Karpas-422 (cell line): ENCODE measurements around the gene HSPG2. TPM values are rescaled to one million over a fixed set of nuclear protein-coding genes. Genes with fewer than 3 reads are reported as not detected.
A peak's percentile ranks its signal among the peaks of the same experiment; 100 is the strongest.

Experiments
- DNase-seq: peaks from one replicate; pipeline ENCODE4 v3.0.0-alpha.2; 2015
- H2AFZ ChIP-seq: fragments of 200-600 bp; sonication (generic); 2 replicates; pipeline ENCODE4 v1.6.1; 2014; ENCODE audit warnings: antibody characterized with exemption, low read length, mixed read lengths
- H3K27ac ChIP-seq: fragments of 200-600 bp; sonication (generic); 2 replicates; pipeline ENCODE4 v1.5.1; 2014; ENCODE audit warnings: mild to moderate bottlenecking, low read length, moderate library complexity
- H3K27me3 ChIP-seq: fragments of 200-600 bp; sonication (generic); 2 replicates; pipeline ENCODE4 v1.6.1; 2014; ENCODE audit warnings: low read length, mixed read lengths
- H3K36me3 ChIP-seq: fragments of 200-600 bp; sonication (generic); 2 replicates; pipeline ENCODE4 v1.6.1; 2014; ENCODE audit warnings: low read length, mixed read lengths; ENCODE audit not compliant: insufficient read depth
- H3K4me1 ChIP-seq: fragments of 200-600 bp; sonication (generic); 2 replicates; pipeline ENCODE4 v1.6.1; 2014; ENCODE audit warnings: mild to moderate bottlenecking, low read length, mixed read lengths
- H3K4me2 ChIP-seq: fragments of 200-600 bp; sonication (generic); 2 replicates; pipeline ENCODE4 v1.6.1; 2014; ENCODE audit warnings: low read length, low read depth, mild to moderate bottlenecking; ENCODE audit not compliant: poor library complexity, severe bottlenecking
- H3K4me3 ChIP-seq: fragments of 200-600 bp; sonication (generic); 2 replicates; pipeline ENCODE4 v1.5.1; 2014; ENCODE audit warnings: mild to moderate bottlenecking, antibody characterized with exemption, low read length, mixed read lengths
- H3K79me2 ChIP-seq: fragments of 200-600 bp; sonication (generic); 2 replicates; pipeline ENCODE4 v1.6.1; 2014; ENCODE audit warnings: mild to moderate bottlenecking, low read length, mixed read lengths
- H3K9ac ChIP-seq: fragments of 200-600 bp; sonication (generic); 2 replicates; pipeline ENCODE4 v1.6.0; 2014; ENCODE audit warnings: low read length
- H3K9me2 ChIP-seq: fragments of 200-600 bp; sonication (generic), shearing (Covaris generic); replicated peaks from 2 replicates; pipeline ENCODE4 v1.6.0; 2014; ENCODE audit warnings: mild to moderate bottlenecking, low read length, moderate library complexity; ENCODE audit not compliant: insufficient read depth
- H3K9me3 ChIP-seq: fragments of 300-700, 200-600 bp; sonication (generic); 2 replicates; pipeline ENCODE4 v1.6.1; 2014; ENCODE audit warnings: low read length, mixed read lengths
- H4K20me1 ChIP-seq: fragments of 200-600 bp; sonication (generic); 2 replicates; pipeline ENCODE4 v1.6.1; 2014; ENCODE audit warnings: mild to moderate bottlenecking, antibody characterized with exemption, low read length, low read depth; ENCODE audit not compliant: insufficient read depth
- total RNA-seq: library from RNA; depleted of rRNA; stranded (reverse); fragments of >200 nt; shearing (Covaris generic); gene quantifications from 2 replicates; pipeline ENCODE4 v1.2.3, GENCODE V29; 2014; ENCODE audit warnings: low replicate concordance

The HSPG2 gene
- total RNA-seq, 1 experiment from 2014 or later: not detected

- no peaks in the 10 kb centered on the region for H3K36me3 ChIP-seq
- no peak overlapping the region for H3K4me2 ChIP-seq
- no peaks in the 10 kb centered on the region for H3K9me3 ChIP-seq
- no peaks in the 10 kb centered on the region for H3K9me2 ChIP-seq
- H3K27me3 ChIP-seq: no peaks in the 10 kb centered on the region
- no peaks in the 10 kb centered on the region for H3K4me1 ChIP-seq
- no peak for DNase-seq
- no peak overlapping the region for H3K9ac ChIP-seq
- no peak overlapping the region for H2AFZ ChIP-seq
- no peak overlapping the region for H3K4me3 ChIP-seq
- no peak overlapping the region for H3K27ac ChIP-seq
- H3K79me2 ChIP-seq: no peaks in the 10 kb centered on the region
- no peaks in the 10 kb centered on the region for H4K20me1 ChIP-seq
Measured at GRCh38 chr1:21966247-21967000, 29.3 kb upstream of the HSPG2 start.

DNA sequence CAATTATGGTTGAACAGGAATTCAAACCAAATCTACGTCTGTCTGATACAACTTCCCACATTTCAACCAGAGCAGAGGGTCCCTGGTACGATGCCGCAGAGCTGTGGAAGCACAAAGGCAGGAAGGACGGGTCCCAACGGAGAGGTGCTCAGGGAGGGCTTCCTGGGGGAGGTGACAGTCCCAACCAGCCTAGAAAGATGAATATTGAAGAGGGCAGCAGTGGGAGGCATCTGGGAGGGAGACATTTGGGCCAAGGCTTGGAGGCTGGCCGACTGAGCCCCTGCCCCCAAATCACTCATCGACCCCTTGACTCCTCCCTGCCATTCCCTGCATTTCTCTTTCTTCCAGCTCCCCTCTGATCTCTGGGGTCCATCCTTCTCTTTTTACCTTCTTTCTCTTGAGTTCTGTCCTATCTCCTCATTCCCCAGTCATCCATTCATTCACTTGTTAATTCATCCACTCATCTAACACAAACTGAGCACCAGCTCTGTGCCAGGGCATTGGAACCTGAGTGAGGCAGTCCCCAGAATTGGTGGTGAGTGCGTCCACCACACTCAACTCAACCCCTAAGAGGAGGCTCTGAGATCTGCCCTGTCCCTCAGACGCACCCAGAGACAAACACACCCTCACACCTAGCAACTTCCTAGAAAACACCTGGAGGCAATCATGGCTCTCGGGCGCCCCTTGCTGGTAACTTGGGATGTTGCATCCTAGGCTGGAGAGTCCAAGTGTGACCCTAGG lies 26.5 kb upstream of the HSPG2 start:
- no peak overlapping the region for H3K27ac ChIP-seq
- no peaks in the 10 kb centered on the region for H3K9me2 ChIP-seq
- peak; percentile 92 for DNase-seq
- H3K79me2 ChIP-seq: no peaks in the 10 kb centered on the region
- no peak overlapping the region for H2AFZ ChIP-seq
- no peaks in the 10 kb centered on the region for H4K20me1 ChIP-seq
- H3K27me3 ChIP-seq: no peaks in the 10 kb centered on the region
- no peak overlapping the region for H3K4me2 ChIP-seq
- no peaks in the 10 kb centered on the region for H3K36me3 ChIP-seq
- H3K9ac ChIP-seq: no peak overlapping the region
- H3K9me3 ChIP-seq: no peaks in the 10 kb centered on the region
- H3K4me1 ChIP-seq: no peaks in the 10 kb centered on the region
- H3K4me3 ChIP-seq: no peak overlapping the region

DNA sequence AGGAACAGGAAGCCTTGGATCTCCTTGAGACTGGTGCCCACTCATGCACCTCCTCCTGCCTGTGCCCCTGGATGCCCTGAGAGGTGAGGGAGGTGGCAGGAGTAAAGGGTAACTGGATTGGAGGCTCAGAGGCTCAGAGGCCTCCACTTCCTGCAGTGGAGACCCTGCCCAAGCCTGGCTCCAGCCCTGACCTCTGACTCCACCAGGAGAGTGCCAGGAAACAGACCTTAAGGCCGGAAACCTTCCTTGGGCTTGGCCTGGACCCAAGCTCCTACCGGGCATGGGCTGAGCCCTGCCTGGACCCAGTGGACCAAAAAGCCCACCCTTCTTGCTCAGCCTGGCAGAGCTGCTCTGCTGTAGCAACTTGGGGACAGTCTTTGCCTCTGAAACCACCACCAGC lies 24.7 kb upstream of the HSPG2 start:
- Histone ChIP-seq H3K9ac (no peak overlapping the region), H2AFZ (no peak overlapping the region), H3K4me1 (no peaks in the 10 kb centered on the region), H3K4me2 (no peak overlapping the region), H3K27ac (no peak overlapping the region), H3K79me2 (no peaks in the 10 kb centered on the region), H3K9me2 (no peaks in the 10 kb centered on the region), H3K36me3 (no peaks in the 10 kb centered on the region), H3K27me3 (no peaks in the 10 kb centered on the region), H4K20me1 (no peaks in the 10 kb centered on the region), H3K9me3 (no peaks in the 10 kb centered on the region), H3K4me3 (no peak overlapping the region)
- DNase-seq: no peak

DNA sequence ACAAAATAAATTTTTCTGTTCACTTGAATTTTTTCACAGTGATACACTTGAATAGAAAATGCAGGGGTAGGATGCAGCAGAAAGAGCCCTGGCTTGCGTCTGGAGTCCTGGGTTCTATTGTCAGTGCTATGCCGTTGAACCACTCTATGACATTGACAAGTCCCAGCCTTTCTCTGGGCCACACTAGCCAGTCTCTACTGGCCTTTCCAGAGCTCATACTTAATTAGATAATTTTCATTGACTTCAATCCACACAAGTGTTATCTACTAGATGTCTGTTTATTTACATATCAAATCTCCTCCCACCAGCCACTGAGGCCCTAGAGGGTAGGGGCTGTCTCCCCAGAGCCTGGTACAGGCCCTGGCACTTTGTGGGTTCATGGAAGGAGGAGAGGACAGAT lies 24.2 kb upstream of the HSPG2 start:
- Histone ChIP-seq H3K79me2 (no peaks in the 10 kb centered on the region), H3K27ac (no peak overlapping the region), H3K4me3 (no peak overlapping the region), H3K36me3 (no peaks in the 10 kb centered on the region), H3K9me3 (no peaks in the 10 kb centered on the region), H2AFZ (no peak overlapping the region), H3K9me2 (no peaks in the 10 kb centered on the region), H3K4me2 (no peak overlapping the region), H3K27me3 (no peaks in the 10 kb centered on the region), H3K9ac (no peak overlapping the region), H4K20me1 (no peaks in the 10 kb centered on the region), H3K4me1 (no peaks in the 10 kb centered on the region)
- no peak for DNase-seq

DNA sequence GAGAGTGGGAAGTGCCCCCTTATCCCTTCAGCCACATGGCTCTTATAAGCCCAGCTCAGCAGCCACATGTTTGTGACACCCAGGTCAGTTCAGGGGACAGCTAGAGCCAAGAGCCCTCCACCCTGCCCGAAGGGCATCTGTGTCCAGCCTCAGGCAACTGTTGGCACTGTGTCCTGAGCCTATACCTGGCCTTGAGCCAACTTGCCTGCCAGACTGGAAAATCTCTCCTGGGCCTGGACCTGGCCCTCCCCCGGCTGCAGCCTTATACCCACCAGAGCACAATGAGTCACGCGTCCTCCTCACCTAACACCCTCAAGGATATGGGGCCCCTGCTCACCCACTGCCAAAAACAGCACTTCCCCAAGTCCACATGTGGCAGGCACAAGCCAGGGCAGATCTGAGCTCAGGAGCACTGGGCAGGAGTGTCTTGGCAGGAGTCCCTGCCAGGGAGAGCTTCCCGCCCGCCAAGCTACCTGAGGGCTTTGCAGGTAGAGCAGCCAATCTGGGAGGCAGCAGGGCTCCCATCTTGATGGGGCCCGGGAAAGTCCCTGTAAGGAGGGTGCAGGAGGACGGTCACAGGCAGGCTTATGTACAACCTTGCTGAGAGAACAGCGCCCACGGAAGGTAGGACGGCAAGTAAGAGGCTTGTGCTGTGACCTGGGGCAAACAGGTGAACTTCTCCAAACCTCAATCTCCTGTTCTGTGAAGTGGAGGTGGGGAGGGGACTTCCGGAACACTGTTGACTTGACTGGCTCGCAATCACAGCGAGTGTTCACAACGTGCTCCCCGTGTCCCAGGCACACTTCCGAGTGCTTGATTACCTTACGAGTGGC lies 19.8 kb upstream of the HSPG2 start:
- Histone ChIP-seq H3K27me3 (no peaks in the 10 kb centered on the region), H3K4me3 (no peak overlapping the region), H3K9me2 (no peaks in the 10 kb centered on the region), H3K36me3 (no peaks in the 10 kb centered on the region), H3K79me2 (no peaks in the 10 kb centered on the region), H3K4me2 (no peak overlapping the region), H2AFZ (no peak overlapping the region), H3K4me1 (no peaks in the 10 kb centered on the region), H3K9me3 (no peaks in the 10 kb centered on the region), H4K20me1 (no peaks in the 10 kb centered on the region), H3K9ac (no peak overlapping the region), H3K27ac (no peak overlapping the region)
- no peak for DNase-seq

- Histone ChIP-seq H3K4me3 (no peak overlapping the region), H2AFZ (no peak overlapping the region), H3K4me2 (no peak overlapping the region), H3K79me2 (no peaks in the 10 kb centered on the region), H3K9me2 (no peaks in the 10 kb centered on the region), H3K9me3 (no peaks in the 10 kb centered on the region), H3K4me1 (no peaks in the 10 kb centered on the region), H4K20me1 (no peaks in the 10 kb centered on the region), H3K36me3 (no peaks in the 10 kb centered on the region), H3K27ac (no peak overlapping the region), H3K9ac (no peak overlapping the region), H3K27me3 (no peaks in the 10 kb centered on the region)
- DNase-seq: no peak
Measured at GRCh38 chr1:21955501-21956281, 18.6 kb upstream of the HSPG2 start.

DNA sequence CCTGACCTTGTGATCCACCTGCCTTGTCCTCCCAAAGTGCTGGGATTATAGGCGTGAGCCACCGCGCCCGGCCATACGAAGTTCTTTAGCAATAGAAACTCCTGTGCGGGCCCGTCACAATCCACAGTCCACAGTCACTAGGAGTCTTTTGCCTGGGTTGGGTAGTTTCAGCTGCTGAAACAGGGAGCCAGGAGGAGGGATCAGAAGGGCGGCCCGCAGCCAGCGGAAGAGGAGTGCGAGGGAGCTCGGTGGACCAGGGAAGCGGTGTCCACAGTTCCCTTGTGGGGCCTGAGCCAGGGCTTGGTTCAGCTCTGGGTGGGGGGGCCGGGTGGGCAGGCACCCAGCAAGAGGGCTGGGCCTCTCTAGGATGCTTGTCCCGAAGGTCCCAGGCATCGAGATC lies 17.9 kb upstream of the HSPG2 start:
- no peaks in the 10 kb centered on the region for H3K4me1 ChIP-seq
- no peak overlapping the region for H2AFZ ChIP-seq
- H4K20me1 ChIP-seq: no peaks in the 10 kb centered on the region
- H3K27ac ChIP-seq: no peak overlapping the region
- no peaks in the 10 kb centered on the region for H3K9me2 ChIP-seq
- no peak overlapping the region for H3K4me2 ChIP-seq
- DNase-seq: no peak
- H3K36me3 ChIP-seq: no peaks in the 10 kb centered on the region
- no peak overlapping the region for H3K4me3 ChIP-seq
- H3K27me3 ChIP-seq: no peaks in the 10 kb centered on the region
- H3K9ac ChIP-seq: no peak overlapping the region
- no peaks in the 10 kb centered on the region for H3K9me3 ChIP-seq
- no peaks in the 10 kb centered on the region for H3K79me2 ChIP-seq
